B cell (primary cell): Measurements from ENCODE around the gene BMF. TPM values are rescaled to one million over a fixed set of nuclear protein-coding genes. Genes with fewer than 3 reads are reported as not detected.

Experiments used
- ATAC-seq: fragments of 200-7000 bp; cut with Tn5 transposase; one replicate; pipeline ENCODE4 v1.10.0; 2021; ENCODE audit warnings: low read depth, mild to moderate bottlenecking, moderate number of reproducible peaks, moderate library complexity
- CTCF ChIA-PET: fragments of 350-600 bp; sonication (Branson Sonifier 250); formaldehyde crosslinking; loops from one replicate; lab custom pipeline; 2021; ENCODE audit warnings: antibody characterized with exemption, inconsistent platforms; lab: Charles Lee
- POLR2A ChIA-PET: fragments of 350-600 bp; sonication (Branson Sonifier 250); formaldehyde crosslinking; loops from one replicate; lab custom pipeline; 2021; ENCODE audit warnings: antibody characterized with exemption; lab: Charles Lee
- DNase-seq: peaks from one replicate; pipeline ENCODE4 v3.0.0; 2013
- H2AFZ ChIP-seq: 2 replicates; pipeline ENCODE4 v1.6.1; 2012; ENCODE audit warnings: mild to moderate bottlenecking, low read depth, low read length; ENCODE audit not compliant: insufficient read depth, poor library complexity, severe bottlenecking
- H3K27ac ChIP-seq, 2 donors: 1 replicate in 1 of 2; 2 replicates in 1 of 2; pipeline ENCODE4 v1.5.1; 2012 to 2013; ENCODE audit warnings: low read length in 2 of 2, mild to moderate bottlenecking in 2 of 2, moderate library complexity in 1 of 2
- H3K27me3 ChIP-seq, 4 experiments: fragments of 200-600 bp in 1 of 4; sonication (generic) in 1 of 4; replicated peaks in 1 of 4; 1 replicate in 2 of 4; 2 replicates in 2 of 4; pipeline versions ENCODE4 v1.6.1 to v1.7.0; 2013 to 2016; ENCODE audit warnings: low read length in 3 of 4, mild to moderate bottlenecking in 2 of 4, mixed read lengths in 1 of 4, moderate library complexity in 1 of 4; ENCODE audit not compliant: insufficient read depth in 4 of 4, control insufficient read depth in 3 of 4; ENCODE audit errors: control extremely low read depth in 1 of 4
- H3K36me3 ChIP-seq, 2 experiments: replicated peaks in 1 of 2; 1 replicate in 1 of 2; 2 replicates in 1 of 2; pipeline versions ENCODE4 v1.6.1 to v1.7.1; 2013; ENCODE audit warnings: low read length in 1 of 2; ENCODE audit not compliant: insufficient read depth in 2 of 2, control insufficient read depth in 1 of 2; ENCODE audit errors: control extremely low read depth in 1 of 2, extremely low read depth in 1 of 2
- H3K4me1 ChIP-seq, 2 donors: fragments of 200-600 bp in 1 of 2; sonication (generic) in 1 of 2; 1 replicate in 1 of 2; 2 replicates in 1 of 2; pipeline versions ENCODE4 v1.5.1 to v1.6.1; 2013 to 2017; ENCODE audit warnings: low read length in 2 of 2; ENCODE audit not compliant: control insufficient read depth in 2 of 2, insufficient read depth in 2 of 2
- H3K4me2 ChIP-seq: replicated peaks from 2 replicates; pipeline ENCODE3; 2012; ENCODE audit warnings: mild to moderate bottlenecking, low read depth, low read length; ENCODE audit not compliant: poor library complexity, severe bottlenecking
- H3K4me3 ChIP-seq, 5 experiments: fragments of 200-600 bp in 1 of 5; sonication (generic) in 1 of 5; 1 replicate in 3 of 5; 2 replicates in 2 of 5; pipeline versions ENCODE4 v1.5.1 to v1.7.0; 2011 to 2016; ENCODE audit warnings: low read length in 4 of 5, mild to moderate bottlenecking in 4 of 5, low read depth in 2 of 5, control low read depth in 1 of 5, moderate library complexity in 1 of 5; ENCODE audit not compliant: insufficient read depth in 1 of 5; ENCODE audit errors: control extremely low read depth in 1 of 5, extremely low read depth in 1 of 5
- H3K79me2 ChIP-seq: fragments of 200-600 bp; sonication (generic); one replicate; pipeline ENCODE4 v1.6.0; 2016; ENCODE audit warnings: low read length; ENCODE audit not compliant: control insufficient read depth, insufficient read depth
- H3K9ac ChIP-seq: fragments of 200-600 bp; sonication (generic); 2 replicates; pipeline ENCODE4 v1.6.1; 2017; ENCODE audit warnings: mild to moderate bottlenecking, low read length, moderate library complexity
- H3K9me3 ChIP-seq, 3 donors: one replicate each; pipeline versions ENCODE4 v1.6.1 to v1.7.1; 2013; ENCODE audit warnings: low read length in 2 of 3; ENCODE audit not compliant: control insufficient read depth in 2 of 3, insufficient read depth in 1 of 3; ENCODE audit errors: control extremely low read depth in 1 of 3
- H4K20me1 ChIP-seq: 2 replicates; pipeline ENCODE4 v1.6.0; 2012; ENCODE audit warnings: mild to moderate bottlenecking, low read length; ENCODE audit not compliant: insufficient read depth, control insufficient read depth, poor library complexity, severe bottlenecking
- H3K27ac Mint-ChIP-seq: one replicate; pipeline ENCODE4 v1.8.0; 2021; ENCODE audit warnings: mixed read lengths
- H3K27me3 Mint-ChIP-seq: one replicate; pipeline ENCODE4 v1.8.0; 2021; ENCODE audit warnings: mixed read lengths
- H3K4me1 Mint-ChIP-seq: one replicate; pipeline ENCODE4 v1.8.0; 2021; ENCODE audit warnings: mixed read lengths
- H3K4me3 Mint-ChIP-seq: one replicate; pipeline ENCODE4 v1.8.0; 2021; ENCODE audit warnings: mixed read lengths
- H3K9me3 Mint-ChIP-seq: one replicate; pipeline ENCODE4 v1.8.0; 2022; ENCODE audit warnings: mixed read lengths; ENCODE audit not compliant: insufficient read depth
- EZH2 ChIP-seq: IDR thresholded peaks from 2 replicates; pipeline ENCODE4 v1.6.1; 2012; ENCODE audit warnings: borderline replicate concordance, low read depth, mild to moderate bottlenecking, moderate library complexity, low read length; ENCODE audit not compliant: insufficient read depth, poor library complexity, severe bottlenecking
- WGBS: methylation state at CpG from one replicate; pipeline ENCODE4 v1.1.5; 2013; ENCODE audit warnings: missing lambda C conversion rate; ENCODE audit not compliant: insufficient coverage; 5-methylcytosine and 5-hydroxymethylcytosine counted together
- intact Hi-C: fragments of 100-400 bp; cut with micrococcal nuclease; formaldehyde crosslinking; loops from one replicate; pipeline ENCODE4 v1.10.0; 2022
- polyA plus RNA-seq: library from polyadenylated mRNA; depleted of rRNA; stranded (reverse); fragments of >200 nt; gene quantifications from 2 replicates; pipeline ENCODE4 v1.2.3, GENCODE V29; 2012
- total RNA-seq, 2 donors: library from RNA; stranded (reverse); fragments of 120-200 nt in 1 of 2; gene quantifications; 1 replicate in 1 of 2; 2 replicates in 1 of 2; pipeline versions ENCODE4 v1.2.3 to v1.2.4, GENCODE V29; 2013 to 2022
- TF ChIP-seq, protein P1 (sequence below): fragments of 200-600 bp; IDR thresholded peaks from one replicate; pipeline ENCODE4 v1.8.0; 2022; ENCODE audit warnings: antibody characterized with exemption, mild to moderate bottlenecking

Gene BMF
- total and polyA plus RNA-seq, 2 donors (not counting 1 experiment from before 2014, with no cell fraction given), result 43.2 to 343 TPM

GRCh38 chr15:40065166-40065565, 43.5 kb downstream of the BMF start:
- H3K4me3 ChIP-seq, result no peak overlapping the region
- Mint-ChIP-seq H3K4me3 (peak overlapping the region; percentile 5), H3K9me3 (no peaks in the 10 kb centered on the region), H3K4me1 (peaks cover 32% of the 10 kb centered on the region), H3K27ac (peak overlapping the region; percentile 93), H3K27me3 (no peaks in the 10 kb centered on the region)
- no peaks in the 10 kb centered on the region for H3K27me3 ChIP-seq
- H3K79me2 ChIP-seq, result no peaks in the 10 kb centered on the region
- ATAC-seq, result no peak
- H3K36me3 ChIP-seq, result no peaks in the 10 kb centered on the region
- intact Hi-C loops, result no loop called here
- WGBS, result 85% methylated on average over 3 of the region's 3 CpGs
- H3K9me3 ChIP-seq, result no peaks in the 10 kb centered on the region
- peak overlapping the region; percentile 58 to 80 for H3K27ac ChIP-seq
- no peak for TF ChIP-seq EZH2
- TF ChIP-seq, protein P1, sequence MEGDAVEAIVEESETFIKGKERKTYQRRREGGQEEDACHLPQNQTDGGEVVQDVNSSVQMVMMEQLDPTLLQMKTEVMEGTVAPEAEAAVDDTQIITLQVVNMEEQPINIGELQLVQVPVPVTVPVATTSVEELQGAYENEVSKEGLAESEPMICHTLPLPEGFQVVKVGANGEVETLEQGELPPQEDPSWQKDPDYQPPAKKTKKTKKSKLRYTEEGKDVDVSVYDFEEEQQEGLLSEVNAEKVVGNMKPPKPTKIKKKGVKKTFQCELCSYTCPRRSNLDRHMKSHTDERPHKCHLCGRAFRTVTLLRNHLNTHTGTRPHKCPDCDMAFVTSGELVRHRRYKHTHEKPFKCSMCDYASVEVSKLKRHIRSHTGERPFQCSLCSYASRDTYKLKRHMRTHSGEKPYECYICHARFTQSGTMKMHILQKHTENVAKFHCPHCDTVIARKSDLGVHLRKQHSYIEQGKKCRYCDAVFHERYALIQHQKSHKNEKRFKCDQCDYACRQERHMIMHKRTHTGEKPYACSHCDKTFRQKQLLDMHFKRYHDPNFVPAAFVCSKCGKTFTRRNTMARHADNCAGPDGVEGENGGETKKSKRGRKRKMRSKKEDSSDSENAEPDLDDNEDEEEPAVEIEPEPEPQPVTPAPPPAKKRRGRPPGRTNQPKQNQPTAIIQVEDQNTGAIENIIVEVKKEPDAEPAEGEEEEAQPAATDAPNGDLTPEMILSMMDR, result no peak
- POLR2A ChIA-PET, result interaction anchor here (1.4 kb wide), 1 partner anchor 17 kb away, joined by 4 read pairs; no protein-coding TSS in a partner anchor
- CTCF ChIA-PET, result interaction anchor here (1.7 to 2.6 kb wide), 3 partner anchors 20 to 41 kb away, joined by 5 to 14 read pairs (median 11); no protein-coding TSS in a partner anchor
- no peak overlapping the region for H3K9ac ChIP-seq
- DNase-seq, result no peak
- no peaks in the 10 kb centered on the region for H4K20me1 ChIP-seq
- peak overlapping the region; percentile 78 for H2AFZ ChIP-seq
- peak overlapping the region; percentile 57 for H3K4me2 ChIP-seq
- H3K4me1 ChIP-seq, result peaks cover 40 to 44% of the 10 kb centered on the region in 2 donors

DNA sequence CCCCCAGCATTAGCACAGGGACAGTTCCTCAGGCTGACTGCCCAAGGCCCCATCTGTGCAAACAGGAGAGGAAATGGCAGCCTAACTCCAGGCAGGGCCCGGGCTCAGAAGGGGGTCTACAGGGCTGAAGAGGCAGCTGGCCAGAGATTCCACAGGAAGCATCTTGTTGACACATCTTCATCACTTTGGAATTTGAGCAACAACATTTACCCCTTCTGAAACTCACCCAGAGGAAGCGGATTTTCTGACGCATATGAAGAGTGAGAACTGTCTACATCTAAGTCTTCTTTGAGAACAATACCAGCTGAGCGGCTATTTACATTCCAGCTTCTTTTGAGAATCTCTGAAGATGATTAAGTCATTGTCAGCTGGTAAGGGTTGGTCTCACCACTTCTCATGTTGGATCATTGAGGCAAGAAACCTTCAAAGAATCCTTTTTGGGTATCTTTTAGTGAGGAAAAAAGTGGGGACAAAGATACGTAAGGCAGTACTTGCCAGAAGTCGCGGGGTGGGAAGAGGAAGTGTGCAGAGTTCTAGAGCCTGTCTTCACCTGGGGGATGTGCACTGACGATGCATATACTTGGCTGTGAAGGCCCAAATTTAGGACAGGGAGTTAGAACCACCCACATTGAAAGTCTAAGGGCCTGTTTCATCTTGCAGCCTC, 44.3 kb downstream of the BMF start:
- Mint-ChIP-seq H3K27ac (peak overlapping the region; percentile 93), H3K27me3 (no peaks in the 10 kb centered on the region), H3K9me3 (no peaks in the 10 kb centered on the region), H3K4me1 (peaks cover 24% of the 10 kb centered on the region), H3K4me3 (peak overlapping the region; percentile 62)
- H4K20me1 ChIP-seq, result no peaks in the 10 kb centered on the region
- H3K4me2 ChIP-seq, result peak overlapping the region; percentile 57
- no peaks in the 10 kb centered on the region for H3K27me3 ChIP-seq
- ATAC-seq (peak; percentile 42), DNase-seq (peak; percentile 65)
- peak overlapping the region; percentile 78 for H2AFZ ChIP-seq
- intact Hi-C loops, result loop anchor here (1.0 kb wide), 1 partner anchor 10 kb away; no protein-coding TSS in a partner anchor
- peaks cover 32 to 36% of the 10 kb centered on the region in 2 donors for H3K4me1 ChIP-seq
- ChIA-PET CTCF (interaction anchor here (0.7 to 2.6 kb wide), 5 partner anchors 9 to 42 kb away, joined by 3 to 14 read pairs (median 4); no protein-coding TSS in a partner anchor), POLR2A (interaction anchor here (0.9 to 1.4 kb wide), 4 partner anchors 15 to 44 kb away, joined by 3 to 4 read pairs (median 4); partner anchors contain the start of gene BMF)
- peak overlapping the region; percentile 10 for H3K9ac ChIP-seq
- no peaks in the 10 kb centered on the region for H3K36me3 ChIP-seq
- no peaks in the 10 kb centered on the region for H3K79me2 ChIP-seq
- peak overlapping the region; percentile 58 to 80 for H3K27ac ChIP-seq
- TF ChIP-seq, protein P1, result no peak
- no peak for TF ChIP-seq EZH2
- no peak overlapping the region for H3K4me3 ChIP-seq
- WGBS, result 27% methylated on average over 4 of the region's 8 CpGs
- H3K9me3 ChIP-seq, result no peaks in the 10 kb centered on the region
